Right kidney (tissue), 1 donor: ENCODE data around the gene OTULINL.

Experiments
- DNase-seq: peaks from one replicate; pipeline ENCODE4 v3.0.0-alpha.2; 2016

The OTULINL gene

GRCh38 chr5:14599476-14600127, 18.0 kb downstream of the OTULINL start:
- DNase-seq = no peak

GRCh38 chr5:14600846-14601245, 19.3 kb downstream of the OTULINL start:
- no peak for DNase-seq

- DNase-seq = no peak
Measured at GRCh38 chr5:14603141-14603540, 21.5 kb downstream of the OTULINL start.

GRCh38 chr5:14607104-14607503, 25.5 kb downstream of the OTULINL start:
- DNase-seq = no peak

GRCh38 chr5:14608169-14608568, 26.6 kb downstream of the OTULINL start:
- DNase-seq = no peak

- DNase-seq = no peak
Measured at GRCh38 chr5:14611737-14612136, 30.1 kb downstream of the OTULINL start.

GRCh38 chr5:14614490-14614889, 32.9 kb downstream of the OTULINL start:
- no peak for DNase-seq

GRCh38 chr5:14615365-14615764, 33.8 kb downstream of the OTULINL start:
- no peak for DNase-seq

- DNase-seq = no peak
Measured at GRCh38 chr5:14617441-14617840, 35.8 kb downstream of the OTULINL start.

- DNase-seq = no peak
Measured at GRCh38 chr5:14627270-14627669, 45.7 kb downstream of the OTULINL start.

- DNase-seq = peak; percentile 10
Measured at GRCh38 chr5:14628346-14628745, 46.8 kb downstream of the OTULINL start.

GRCh38 chr5:14630671-14631070, 49.1 kb downstream of the OTULINL start:
- DNase-seq = no peak

GRCh38 chr5:14635656-14636055, 54.1 kb downstream of the OTULINL start:
- no peak for DNase-seq

GRCh38 chr5:14640765-14641164, 59.2 kb downstream of the OTULINL start:
- no peak for DNase-seq

- no peak for DNase-seq
Measured at GRCh38 chr5:14644623-14645237, 63.1 kb downstream of the OTULINL start.

GRCh38 chr5:14650052-14650451, 68.5 kb downstream of the OTULINL start:
- no peak for DNase-seq

GRCh38 chr5:14655146-14655741, 73.7 kb downstream of the OTULINL start:
- no peak for DNase-seq

- DNase-seq = no peak
Measured at GRCh38 chr5:14656898-14657297, 75.3 kb downstream of the OTULINL start.

GRCh38 chr5:14659821-14660607, 78.4 kb downstream of the OTULINL start:
- DNase-seq = no peak

- no peak for DNase-seq
Measured at GRCh38 chr5:14660833-14661232, 79.2 kb downstream of the OTULINL start.
